GM12878 (cell line): ENCODE results near the gene RAB24. TPM values are rescaled to one million over a fixed set of nuclear protein-coding genes. Genes with fewer than 3 reads are reported as not detected.

Experiments
- BRCA1 ChIP-seq: IDR thresholded peaks from 2 replicates; pipeline ENCODE4 v1.6.1; 2011; ENCODE audit warnings: low read depth, low read length, improper control_type of control experiment
- EGR1 ChIP-seq, 2 experiments: IDR thresholded peaks; 1 replicate in 1 of 2; 2 replicates in 1 of 2; pipeline ENCODE4 v1.6.1; 2011 to 2012; ENCODE audit warnings: low read depth in 2 of 2, low read length in 2 of 2, borderline replicate concordance in 1 of 2, mild to moderate bottlenecking in 1 of 2, moderate library complexity in 1 of 2
- IRF3 ChIP-seq: fragments of 450-650 bp; IDR thresholded peaks from 2 replicates; pipeline ENCODE4 v1.6.1; 2014; ENCODE audit warnings: mild to moderate bottlenecking
- KLF5 ChIP-seq: fragments of 450-650 bp; IDR thresholded peaks from 2 replicates; pipeline ENCODE4 v1.6.1; 2014; ENCODE audit warnings: mild to moderate bottlenecking; ENCODE audit not compliant: partially characterized antibody
- MEF2B ChIP-seq: fragments of 450-650 bp; IDR thresholded peaks from 2 replicates; pipeline ENCODE4 v1.6.1; 2018; ENCODE audit warnings: mild to moderate bottlenecking, moderate library complexity; ENCODE audit not compliant: partially characterized antibody, poor library complexity, severe bottlenecking
- NBN ChIP-seq: fragments of 450-650 bp; IDR thresholded peaks from 2 replicates; pipeline ENCODE4 v1.6.1; 2016
- NFXL1 ChIP-seq: fragments of 450-650 bp; IDR thresholded peaks from 2 replicates; pipeline ENCODE4 v1.6.1; 2017; ENCODE audit warnings: antibody characterized with exemption, mild to moderate bottlenecking, borderline replicate concordance
- NFYB ChIP-seq: IDR thresholded peaks from 2 replicates; pipeline ENCODE4 v1.6.1; 2011; ENCODE audit warnings: low read depth, mild to moderate bottlenecking, low read length, improper control_type of control experiment, moderate library complexity; ENCODE audit not compliant: insufficient read depth
- NKRF ChIP-seq: fragments of 450-650 bp; conservative IDR thresholded peaks from 2 replicates; pipeline ENCODE4 v1.6.1; 2017; ENCODE audit warnings: mild to moderate bottlenecking, moderate library complexity
- NR2C1 ChIP-seq: fragments of 450-650 bp; IDR thresholded peaks from 2 replicates; pipeline ENCODE4 v1.6.1; 2017; ENCODE audit warnings: antibody characterized with exemption, mild to moderate bottlenecking, moderate library complexity
- POLR2AphosphoS2 ChIP-seq: IDR thresholded peaks from 2 replicates; pipeline ENCODE4 v1.6.1; 2011; ENCODE audit warnings: low read depth, mild to moderate bottlenecking, low read length, improper control_type of control experiment, moderate library complexity
- POU2F2 ChIP-seq: IDR thresholded peaks from 3 replicates; pipeline ENCODE4 v1.6.1; 2011; ENCODE audit warnings: low read depth, mild to moderate bottlenecking, low read length, borderline replicate concordance
- RELB ChIP-seq: fragments of 450-650 bp; IDR thresholded peaks from 2 replicates; pipeline ENCODE4 v1.6.1; 2017; ENCODE audit warnings: low read depth, mild to moderate bottlenecking, moderate library complexity
- SPI1 ChIP-seq: IDR thresholded peaks from 2 replicates; pipeline ENCODE4 v1.6.1; 2011; ENCODE audit warnings: low read depth, mild to moderate bottlenecking, low read length, moderate library complexity, borderline replicate concordance; ENCODE audit not compliant: insufficient read depth
- TCF12 ChIP-seq: IDR thresholded peaks from 2 replicates; pipeline ENCODE4 v1.6.1; 2011; ENCODE audit warnings: low read depth, mild to moderate bottlenecking, low read length
- TCF7 ChIP-seq: IDR thresholded peaks from 2 replicates; pipeline ENCODE4 v1.6.1; 2014; ENCODE audit warnings: antibody characterized with exemption, borderline replicate concordance
- ZBED1 ChIP-seq: IDR thresholded peaks from 2 replicates; pipeline ENCODE4 v1.6.1; 2016; ENCODE audit warnings: borderline replicate concordance
- ZBTB40 ChIP-seq: fragments of 450-650 bp; IDR thresholded peaks from 2 replicates; pipeline ENCODE4 v1.6.1; 2016; ENCODE audit warnings: mild to moderate bottlenecking, moderate library complexity, borderline replicate concordance
- ZNF622 ChIP-seq: fragments of 450-650 bp; IDR thresholded peaks from 2 replicates; pipeline ENCODE4 v1.6.1; 2017; ENCODE audit warnings: mild to moderate bottlenecking, inconsistent platforms
- polyA plus RNA-seq, 11 experiments: library from polyadenylated mRNA; depleted of rRNA in 4 of 11; unstranded in 6 of 11; stranded (reverse) in 5 of 11; fragments of >200 nt; fragmentation: Nextera tagmentation in 4 of 11; fragmentation: Illumina TruSeq in 1 of 11; extraction: Ambion mirVana in 4 of 11; extraction: Trizol in 1 of 11; gene quantifications; 1 replicate in 1 of 11; 2 replicates in 10 of 11; pipeline versions ENCODE4 v1.2.1 to v1.2.3, GENCODE V29; 2011 to 2016; ENCODE audit warnings: inconsistent platforms in 2 of 11, missing spikeins in 2 of 11, low read depth in 1 of 11
- total RNA-seq, 4 experiments: library from RNA; depleted of rRNA in 3 of 4; stranded (reverse); fragments of >200 nt in 3 of 4; fragmentation: Illumina TruSeq in 1 of 4; extraction: Trizol in 1 of 4; gene quantifications; 2 replicates each; pipeline versions ENCODE4 v1.2.1 to v1.2.3, GENCODE V29; 2013 to 2021
- TF ChIP-seq, protein P1 (sequence below): IDR thresholded peaks from 2 replicates; pipeline ENCODE4 v1.6.1; 2012; ENCODE audit warnings: low read length, inconsistent platforms

Gene RAB24
- total and polyA plus RNA-seq, 10 of the 15 experiments (the other 5 are each of a cell fraction or from before 2014, with no cell fraction given) = 8.0 to 44.4 (median 24.4) TPM

DNA sequence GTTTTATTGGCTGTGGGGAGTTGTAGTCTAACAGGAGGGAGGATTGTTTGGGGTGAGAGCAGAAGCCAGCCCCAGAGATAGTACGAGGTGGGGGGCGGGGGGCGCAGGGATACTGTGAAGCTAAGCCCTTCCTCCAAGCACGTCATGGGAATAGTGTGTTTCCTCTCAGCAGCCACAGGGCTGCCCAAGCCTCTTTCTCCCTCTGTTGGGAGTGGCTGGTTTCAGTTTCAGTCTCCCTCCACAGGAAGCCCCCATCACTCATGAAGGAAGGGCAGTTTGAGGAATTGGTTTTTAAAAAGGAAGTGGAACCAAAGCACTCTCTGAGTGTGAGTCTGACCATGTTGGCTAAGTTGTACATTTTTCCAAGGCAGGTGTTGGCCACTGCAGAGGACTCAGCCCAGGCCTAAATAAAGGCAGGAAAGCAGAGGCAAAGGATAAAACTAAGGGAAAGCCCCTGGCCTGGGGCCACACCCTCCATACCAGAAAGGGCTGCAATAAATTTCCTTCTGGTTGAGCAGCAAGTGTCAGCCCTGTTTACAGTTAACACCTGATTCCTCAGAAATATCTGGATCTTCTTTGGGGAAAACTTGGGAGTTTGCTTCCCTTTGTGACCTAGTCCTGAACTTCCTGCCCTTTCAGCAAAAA is 3.2 kb downstream of the RAB24 start (continued):
- TF ChIP-seq BRCA1 (no peak), POLR2AphosphoS2 (no peak), TCF7 (no peak), NR2C1 (no peak), KLF5 (peak; percentile 70), NFXL1 (no peak), NFYB (no peak), ZBED1 (0 out of 2 replicates have a peak, but pooled peaks have one; percentile 35), ZBTB40 (peak; percentile 17; the same call in 1 of the 2 replicates), MEF2B (peak; percentile 49), SPI1 (peak; percentile 96), IRF3 (no peak), ZNF622 (no peak), POU2F2 (no peak), NBN (peak; percentile 82), TCF12 (peak; percentile 38; the same call in 1 of the 2 replicates), EGR1 (IDR thresholded peaks at IDR 0.05; ENCODE audit: borderline replicate concordance in 1 of 2, low read depth in 2 of 2, low read length in 2 of 2) (0 out of 3 replicates have a peak, but pooled peaks of 1 of the 2 experiments have one; percentile 16), NKRF (no peak), RELB (peak; percentile 93)
- TF ChIP-seq, protein P1, sequence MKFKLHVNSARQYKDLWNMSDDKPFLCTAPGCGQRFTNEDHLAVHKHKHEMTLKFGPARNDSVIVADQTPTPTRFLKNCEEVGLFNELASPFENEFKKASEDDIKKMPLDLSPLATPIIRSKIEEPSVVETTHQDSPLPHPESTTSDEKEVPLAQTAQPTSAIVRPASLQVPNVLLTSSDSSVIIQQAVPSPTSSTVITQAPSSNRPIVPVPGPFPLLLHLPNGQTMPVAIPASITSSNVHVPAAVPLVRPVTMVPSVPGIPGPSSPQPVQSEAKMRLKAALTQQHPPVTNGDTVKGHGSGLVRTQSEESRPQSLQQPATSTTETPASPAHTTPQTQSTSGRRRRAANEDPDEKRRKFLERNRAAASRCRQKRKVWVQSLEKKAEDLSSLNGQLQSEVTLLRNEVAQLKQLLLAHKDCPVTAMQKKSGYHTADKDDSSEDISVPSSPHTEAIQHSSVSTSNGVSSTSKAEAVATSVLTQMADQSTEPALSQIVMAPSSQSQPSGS = peak; percentile 65; the same call in 1 of the 2 replicates
